Measurements from ENCODE around the gene BABAM2.
"Not testable (repeated sequence)": the region's sequence is repeated elsewhere in the genome, so short reads cannot be mapped to it uniquely, and the experiment has no call there.

Gene BABAM2

GRCh38 chr2:28082131-28082530 is 191.6 kb downstream of the BABAM2 start:
- DNase-seq (ENCODE audit: low spot score): no peak

- DNase-seq (ENCODE audit: low spot score): no peak
These were observed 192.9 kb downstream of the BABAM2 start for GRCh38 chr2:28083476-28083875.

GRCh38 chr2:28084564-28084963 is 194.0 kb downstream of the BABAM2 start:
- no peak for DNase-seq (ENCODE audit: low spot score)

- no peak for DNase-seq (ENCODE audit: low spot score)
These were observed 194.7 kb downstream of the BABAM2 start for GRCh38 chr2:28085201-28085600.

- no peak for DNase-seq (ENCODE audit: low spot score)
These were observed 196.1 kb downstream of the BABAM2 start for GRCh38 chr2:28086611-28087010.

GRCh38 chr2:28088970-28089369 is 198.4 kb downstream of the BABAM2 start:
- DNase-seq (ENCODE audit: low spot score): no peak

- DNase-seq (ENCODE audit: low spot score): no peak
These were observed 199.0 kb downstream of the BABAM2 start for GRCh38 chr2:28089486-28089885.

- DNase-seq (ENCODE audit: low spot score): no peak
These were observed 202.8 kb downstream of the BABAM2 start for GRCh38 chr2:28093308-28093707.

GRCh38 chr2:28093768-28094167 is 203.2 kb downstream of the BABAM2 start:
- DNase-seq (ENCODE audit: low spot score): no peak

- DNase-seq (ENCODE audit: low spot score): no peak
These were observed 204.2 kb downstream of the BABAM2 start for GRCh38 chr2:28094739-28095138.

GRCh38 chr2:28095622-28096021 is 205.1 kb downstream of the BABAM2 start:
- no peak for DNase-seq (ENCODE audit: low spot score)

- no peak for DNase-seq (ENCODE audit: low spot score)
These were observed 205.9 kb downstream of the BABAM2 start for GRCh38 chr2:28096421-28096820.

- no peak for DNase-seq (ENCODE audit: low spot score)
These were observed 208.1 kb downstream of the BABAM2 start for GRCh38 chr2:28098501-28099225.

GRCh38 chr2:28101123-28101522 is 210.6 kb downstream of the BABAM2 start:
- no peak for DNase-seq (ENCODE audit: low spot score)

GRCh38 chr2:28101892-28102291 is 211.4 kb downstream of the BABAM2 start:
- no peak for DNase-seq (ENCODE audit: low spot score)

GRCh38 chr2:28102455-28102874 is 211.9 kb downstream of the BABAM2 start:
- DNase-seq (ENCODE audit: low spot score): no peak

GRCh38 chr2:28103611-28104010 is 213.1 kb downstream of the BABAM2 start:
- DNase-seq (ENCODE audit: low spot score): no peak

GRCh38 chr2:28108143-28108542 is 217.6 kb downstream of the BABAM2 start:
- no peak for DNase-seq (ENCODE audit: low spot score)

GRCh38 chr2:28113771-28114170 is 223.2 kb downstream of the BABAM2 start:
- not testable (repeated sequence) for DNase-seq (ENCODE audit: low spot score)

- peak; percentile 9 for DNase-seq (ENCODE audit: low spot score)
These were observed 226.6 kb downstream of the BABAM2 start for GRCh38 chr2:28117104-28117596.

- no peak for DNase-seq (ENCODE audit: low spot score)
These were observed 229.1 kb downstream of the BABAM2 start for GRCh38 chr2:28119631-28120030.

GRCh38 chr2:28128281-28128950 is 237.9 kb downstream of the BABAM2 start:
- no peak for DNase-seq (ENCODE audit: low spot score)

GRCh38 chr2:28129955-28130695 is 239.6 kb downstream of the BABAM2 start:
- no peak for DNase-seq (ENCODE audit: low spot score)

Measured in HuH-7 (cell line).